ENCODE results near the gene SLC8A2.
"Not testable (repeated sequence)": the region's sequence is repeated elsewhere in the genome, so short reads cannot be mapped to it uniquely, and the experiment has no call there.

The SLC8A2 gene

DNA sequence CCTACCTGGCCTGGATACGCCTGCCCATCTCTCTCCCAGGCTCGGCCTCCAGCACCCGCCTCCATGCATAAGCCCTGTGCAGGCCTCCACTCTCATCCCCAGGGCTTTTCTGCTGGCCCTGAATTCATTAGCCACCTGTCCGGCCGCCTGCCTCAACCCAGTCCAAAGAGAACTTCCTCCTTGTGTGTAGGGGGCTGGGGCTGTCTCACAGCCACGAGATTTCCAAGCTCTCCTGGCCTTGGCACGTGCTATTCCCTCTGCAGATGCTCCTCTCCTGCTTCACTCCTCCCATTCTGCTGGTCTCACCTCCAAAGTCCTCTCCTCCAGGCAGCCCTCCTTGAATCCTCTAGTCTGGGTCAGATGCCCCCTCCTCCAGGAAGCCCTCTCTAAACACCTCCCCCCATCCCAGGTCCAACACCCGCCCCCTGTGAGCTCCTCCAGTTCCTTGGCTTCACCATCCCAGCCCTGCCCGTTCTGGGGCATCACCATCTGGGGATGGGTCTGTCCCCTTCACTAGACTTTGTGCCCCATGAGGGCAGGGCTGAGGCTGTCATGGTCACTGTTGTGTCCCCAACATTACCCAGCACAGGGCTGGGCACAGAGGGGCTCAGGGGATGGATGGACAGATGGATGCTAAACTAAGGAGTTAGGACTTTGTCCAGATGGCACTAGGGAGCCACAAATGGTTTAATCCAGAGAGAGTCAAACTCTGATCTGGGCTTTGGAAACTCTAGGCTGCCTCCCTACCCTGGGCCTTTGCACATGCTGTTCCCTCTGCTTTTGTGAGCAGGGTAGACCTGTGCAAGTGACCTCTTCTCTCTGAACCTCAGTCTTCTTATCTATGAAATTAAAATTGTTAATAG lies 67.1 kb downstream of the SLC8A2 start:
- peaks cover 5% of the 10 kb centered on the region; the same call in 1 of the 2 replicates for H3K4me1 ChIP-seq (ENCODE audit: control insufficient read depth, insufficient read depth, low read length)
- H3K4me3 ChIP-seq (ENCODE audit: low read depth, low read length), result no peak overlapping the region
- H3K9ac ChIP-seq (ENCODE audit: low read depth, low read length), result no peak overlapping the region
- H3K36me3 ChIP-seq (ENCODE audit: control insufficient read depth, insufficient read depth, low read length), result no peaks in the 10 kb centered on the region
- H3K9me3 ChIP-seq (ENCODE audit: control insufficient read depth, insufficient read depth, low read length), result no peaks in the 10 kb centered on the region
- H3K27me3 ChIP-seq (ENCODE audit: control insufficient read depth, insufficient read depth, low read length), result peaks cover 4% of the 10 kb centered on the region; the same call in 1 of the 2 replicates
- no peak overlapping the region for H3K27ac ChIP-seq (ENCODE audit: low read depth, low read length)

- Histone ChIP-seq H3K4me1 (ENCODE audit: control insufficient read depth, insufficient read depth, low read length) (peaks cover 18% of the 10 kb centered on the region), H3K4me3 (ENCODE audit: low read depth, low read length) (no peak overlapping the region), H3K27ac (ENCODE audit: low read depth, low read length) (no peak overlapping the region), H3K27me3 (ENCODE audit: control insufficient read depth, insufficient read depth, low read length) (peaks cover 4% of the 10 kb centered on the region; the same call in 1 of the 2 replicates), H3K9me3 (ENCODE audit: control insufficient read depth, insufficient read depth, low read length) (no peaks in the 10 kb centered on the region), H3K36me3 (ENCODE audit: control insufficient read depth, insufficient read depth, low read length) (no peaks in the 10 kb centered on the region), H3K9ac (ENCODE audit: low read depth, low read length) (no peak overlapping the region)
Observed at GRCh38 chr19:47402504-47402903, 69.2 kb downstream of the SLC8A2 start.

DNA sequence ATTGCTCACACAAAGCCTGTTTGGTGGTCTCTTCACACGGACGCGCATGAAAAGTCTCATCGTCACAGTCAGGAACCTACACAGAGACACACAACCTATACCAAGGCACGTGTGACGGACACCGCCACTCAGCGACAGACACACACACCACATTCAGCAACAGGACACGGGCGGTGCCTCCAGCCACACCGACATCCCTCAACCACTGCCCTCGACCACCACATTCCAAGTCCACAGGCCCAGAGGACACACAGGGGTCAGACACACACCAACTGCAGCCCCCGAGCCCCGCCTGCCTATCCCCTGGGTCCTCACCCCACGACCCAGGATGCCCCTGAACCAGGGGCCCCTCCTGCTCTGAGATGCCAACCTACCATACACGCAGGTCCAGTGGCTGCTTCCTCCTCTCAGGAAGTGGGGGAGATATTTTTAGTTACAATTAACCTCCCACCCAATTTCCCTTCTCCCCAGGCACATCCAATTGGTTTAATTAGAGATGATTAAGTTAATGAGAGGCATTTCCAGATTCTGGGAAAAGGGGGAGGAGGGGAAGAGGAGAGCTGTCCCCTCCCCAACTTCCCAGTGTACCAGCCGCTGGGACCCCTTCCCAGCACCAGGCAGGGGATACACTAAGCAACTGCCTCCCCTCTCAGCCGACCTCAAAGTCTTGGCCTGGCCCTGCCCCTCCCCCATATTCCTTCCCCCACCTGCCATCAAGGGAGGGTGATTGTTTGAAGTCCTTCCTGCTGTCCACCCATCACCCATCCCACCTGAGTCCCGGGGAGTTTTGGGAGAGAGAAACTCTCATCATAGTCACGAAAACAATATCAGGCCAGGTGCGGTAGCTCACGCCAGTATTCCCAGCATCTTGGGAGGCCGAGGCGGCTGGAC lies 72.7 kb downstream of the SLC8A2 start:
- H3K9me3 ChIP-seq (ENCODE audit: control insufficient read depth, insufficient read depth, low read length), result no peaks in the 10 kb centered on the region
- H3K4me3 ChIP-seq (ENCODE audit: low read depth, low read length), result no peak overlapping the region
- peak overlapping the region; percentile 81 for H3K27ac ChIP-seq (ENCODE audit: low read depth, low read length)
- peak overlapping the region; percentile 26; the same call in 1 of the 2 replicates for H3K9ac ChIP-seq (ENCODE audit: low read depth, low read length)
- H3K27me3 ChIP-seq (ENCODE audit: control insufficient read depth, insufficient read depth, low read length), result no peaks in the 10 kb centered on the region
- peaks cover 13% of the 10 kb centered on the region for H3K4me1 ChIP-seq (ENCODE audit: control insufficient read depth, insufficient read depth, low read length)
- H3K36me3 ChIP-seq (ENCODE audit: control insufficient read depth, insufficient read depth, low read length), result no peaks in the 10 kb centered on the region

DNA sequence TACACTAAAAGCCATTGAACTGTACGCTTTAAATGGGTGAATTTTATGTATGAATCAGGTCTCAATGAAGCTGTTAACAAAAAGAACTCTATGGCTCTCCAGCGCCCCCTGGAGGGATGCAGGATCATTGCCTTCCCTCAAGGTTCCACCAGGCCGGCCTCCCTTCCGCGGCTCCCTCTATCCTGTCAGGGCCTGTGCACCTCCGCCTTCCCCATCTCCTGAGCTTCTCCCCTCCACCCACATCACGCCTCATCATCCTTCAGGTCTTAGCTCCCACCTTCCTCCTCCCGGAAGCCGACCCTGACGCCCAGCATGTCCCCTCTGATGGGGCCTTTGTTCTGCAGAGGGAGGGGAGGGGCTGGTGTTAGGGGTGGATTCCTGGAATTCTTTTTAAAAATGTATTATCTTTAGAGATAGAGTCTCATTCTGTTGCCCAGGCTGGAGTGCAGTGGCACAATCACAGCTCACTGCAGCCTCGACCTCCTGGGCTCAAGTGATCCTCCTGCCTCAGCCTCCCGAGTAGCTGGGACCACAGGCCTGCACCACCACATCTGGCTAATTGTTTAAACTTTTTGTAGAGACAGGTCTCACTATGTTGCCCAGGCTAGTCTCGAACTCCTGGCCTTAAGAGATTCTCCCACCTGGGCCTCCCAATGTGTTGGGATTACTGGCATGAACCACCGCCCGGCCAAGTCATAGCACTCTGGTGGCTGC lies 80.0 kb downstream of the SLC8A2 start:
- Histone ChIP-seq H3K9me3 (ENCODE audit: control insufficient read depth, insufficient read depth, low read length) (peaks cover 2% of the 10 kb centered on the region; the same call in 1 of the 2 replicates), H3K27me3 (ENCODE audit: control insufficient read depth, insufficient read depth, low read length) (no peaks in the 10 kb centered on the region), H3K9ac (ENCODE audit: low read depth, low read length) (no peak overlapping the region), H3K4me1 (ENCODE audit: control insufficient read depth, insufficient read depth, low read length) (no peaks in the 10 kb centered on the region), H3K4me3 (ENCODE audit: low read depth, low read length) (no peak overlapping the region), H3K27ac (ENCODE audit: low read depth, low read length) (peak overlapping the region; percentile 71), H3K36me3 (ENCODE audit: control insufficient read depth, insufficient read depth, low read length) (no peaks in the 10 kb centered on the region)

DNA sequence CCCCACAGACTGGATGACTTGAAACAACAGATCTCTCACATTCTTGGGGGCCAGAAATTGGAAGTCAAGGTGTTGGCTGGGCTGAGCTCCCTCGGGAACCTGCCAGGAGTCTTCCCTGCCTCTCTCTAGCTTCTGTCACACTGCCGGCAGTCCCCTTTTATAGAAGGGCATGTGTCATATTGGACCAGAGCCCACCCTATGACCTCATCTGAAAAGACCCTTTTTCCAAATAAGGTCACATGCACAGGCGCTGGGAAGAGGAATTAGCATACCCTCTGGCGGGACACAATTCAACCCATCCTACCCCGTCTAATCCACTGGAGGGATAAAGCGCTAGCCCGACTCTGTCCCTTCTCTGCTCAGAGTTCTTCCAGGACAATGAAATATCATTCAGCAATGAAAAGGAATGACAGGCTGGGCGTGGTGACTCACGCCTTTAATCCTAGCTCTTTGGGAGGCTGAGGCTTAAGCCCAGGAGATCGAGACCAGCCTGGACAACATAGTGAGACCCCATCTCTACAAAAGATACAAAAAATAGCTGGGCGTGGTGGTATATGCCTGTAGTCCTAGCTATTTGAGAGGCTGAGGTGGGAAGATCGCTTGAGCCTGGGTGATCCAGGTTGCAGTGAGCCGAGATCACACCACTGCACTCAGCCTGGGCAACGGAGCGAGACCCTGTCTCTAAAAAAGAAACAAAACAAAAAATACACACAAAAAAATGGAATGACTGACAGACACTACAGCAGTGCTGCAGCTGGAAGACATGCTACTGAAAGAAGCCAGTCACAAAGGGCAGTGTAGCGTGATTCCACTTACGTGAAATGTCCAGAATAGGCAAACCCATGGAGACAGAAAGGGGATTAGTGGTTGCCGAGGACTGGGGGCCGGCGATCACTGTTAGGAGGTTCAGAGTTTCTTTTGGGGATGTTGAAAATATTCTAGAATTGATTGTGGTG lies 80.9 kb downstream of the SLC8A2 start:
- peak overlapping the region; percentile 71 for H3K27ac ChIP-seq (ENCODE audit: low read depth, low read length)

DNA sequence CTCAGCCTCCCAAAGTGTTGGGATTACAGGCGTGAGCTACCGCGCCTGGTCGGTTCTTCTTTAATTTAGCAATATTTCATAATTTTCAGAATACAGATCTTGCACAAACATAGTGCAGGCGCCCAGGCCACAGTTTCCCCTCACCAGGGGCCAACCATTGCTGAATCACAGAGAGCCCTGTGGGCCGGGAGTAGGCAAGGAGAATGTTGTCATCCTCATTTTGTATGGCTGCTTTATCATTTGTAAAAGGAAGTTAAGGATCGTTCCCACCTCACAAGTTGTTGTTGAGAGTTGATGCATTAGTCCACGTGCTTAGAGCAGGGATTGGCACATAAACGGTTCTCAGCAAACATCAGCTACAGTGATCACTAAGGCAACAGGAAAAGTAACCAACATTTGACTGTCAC lies 82.5 kb downstream of the SLC8A2 start:
- peaks cover 2% of the 10 kb centered on the region; the same call in 1 of the 2 replicates for H3K9me3 ChIP-seq (ENCODE audit: control insufficient read depth, insufficient read depth, low read length)
- H3K4me1 ChIP-seq (ENCODE audit: control insufficient read depth, insufficient read depth, low read length), result no peaks in the 10 kb centered on the region
- H3K27ac ChIP-seq (ENCODE audit: low read depth, low read length), result no peak overlapping the region
- no peak overlapping the region for H3K4me3 ChIP-seq (ENCODE audit: low read depth, low read length)
- H3K9ac ChIP-seq (ENCODE audit: low read depth, low read length), result no peak overlapping the region
- H3K36me3 ChIP-seq (ENCODE audit: control insufficient read depth, insufficient read depth, low read length), result no peaks in the 10 kb centered on the region
- H3K27me3 ChIP-seq (ENCODE audit: control insufficient read depth, insufficient read depth, low read length), result no peaks in the 10 kb centered on the region

More for the DNA sequence above, 80.9 kb downstream of the SLC8A2 start:
- H3K4me1 ChIP-seq (ENCODE audit: control insufficient read depth, insufficient read depth, low read length), result no peaks in the 10 kb centered on the region
- H3K9ac ChIP-seq (ENCODE audit: low read depth, low read length), result no peak overlapping the region
- H3K36me3 ChIP-seq (ENCODE audit: control insufficient read depth, insufficient read depth, low read length), result no peaks in the 10 kb centered on the region
- H3K27me3 ChIP-seq (ENCODE audit: control insufficient read depth, insufficient read depth, low read length), result no peaks in the 10 kb centered on the region
- no peak overlapping the region for H3K4me3 ChIP-seq (ENCODE audit: low read depth, low read length)
- peaks cover 2% of the 10 kb centered on the region; the same call in 1 of the 2 replicates for H3K9me3 ChIP-seq (ENCODE audit: control insufficient read depth, insufficient read depth, low read length)

DNA sequence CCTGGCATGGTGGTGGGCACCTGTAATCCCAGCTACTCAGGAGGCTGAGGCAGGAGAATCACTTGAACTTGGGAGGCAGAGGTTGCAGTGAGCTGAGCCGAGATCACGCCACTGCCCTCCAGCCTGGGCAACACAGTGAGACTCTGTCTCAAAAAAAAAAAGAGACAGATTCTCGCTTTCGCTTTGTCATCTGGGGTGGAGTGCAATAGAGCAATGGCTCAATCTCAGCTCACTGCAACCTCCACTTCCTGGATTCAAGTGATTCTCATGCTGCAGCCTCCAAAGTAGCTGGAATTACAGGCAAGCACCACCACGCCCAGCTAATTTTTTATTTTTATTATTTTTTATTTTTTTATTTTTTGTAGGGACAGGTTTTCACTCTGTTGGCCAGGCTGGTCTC lies 83.0 kb downstream of the SLC8A2 start:
- not testable (repeated sequence) for H3K9me3 ChIP-seq (ENCODE audit: control insufficient read depth, insufficient read depth, low read length); H3K27ac ChIP-seq (ENCODE audit: low read depth, low read length); H3K4me3 ChIP-seq (ENCODE audit: low read depth, low read length); H3K4me1 ChIP-seq (ENCODE audit: control insufficient read depth, insufficient read depth, low read length); H3K36me3 ChIP-seq (ENCODE audit: control insufficient read depth, insufficient read depth, low read length); H3K27me3 ChIP-seq (ENCODE audit: control insufficient read depth, insufficient read depth, low read length); H3K9ac ChIP-seq (ENCODE audit: low read depth, low read length)

- H3K9ac ChIP-seq (ENCODE audit: low read depth, low read length); H3K36me3 ChIP-seq (ENCODE audit: control insufficient read depth, insufficient read depth, low read length); H3K27ac ChIP-seq (ENCODE audit: low read depth, low read length); H3K4me1 ChIP-seq (ENCODE audit: control insufficient read depth, insufficient read depth, low read length); H3K27me3 ChIP-seq (ENCODE audit: control insufficient read depth, insufficient read depth, low read length); H3K9me3 ChIP-seq (ENCODE audit: control insufficient read depth, insufficient read depth, low read length); H3K4me3 ChIP-seq (ENCODE audit: low read depth, low read length): not testable (repeated sequence)
Observed at GRCh38 chr19:47387623-47388022, 84.1 kb downstream of the SLC8A2 start.

GRCh38 chr19:47386582-47386981 lies 85.1 kb downstream of the SLC8A2 start:
- not testable (repeated sequence) for H3K9me3 ChIP-seq (ENCODE audit: control insufficient read depth, insufficient read depth, low read length); H3K27me3 ChIP-seq (ENCODE audit: control insufficient read depth, insufficient read depth, low read length); H3K4me1 ChIP-seq (ENCODE audit: control insufficient read depth, insufficient read depth, low read length); H3K27ac ChIP-seq (ENCODE audit: low read depth, low read length); H3K36me3 ChIP-seq (ENCODE audit: control insufficient read depth, insufficient read depth, low read length); H3K4me3 ChIP-seq (ENCODE audit: low read depth, low read length); H3K9ac ChIP-seq (ENCODE audit: low read depth, low read length)

DNA sequence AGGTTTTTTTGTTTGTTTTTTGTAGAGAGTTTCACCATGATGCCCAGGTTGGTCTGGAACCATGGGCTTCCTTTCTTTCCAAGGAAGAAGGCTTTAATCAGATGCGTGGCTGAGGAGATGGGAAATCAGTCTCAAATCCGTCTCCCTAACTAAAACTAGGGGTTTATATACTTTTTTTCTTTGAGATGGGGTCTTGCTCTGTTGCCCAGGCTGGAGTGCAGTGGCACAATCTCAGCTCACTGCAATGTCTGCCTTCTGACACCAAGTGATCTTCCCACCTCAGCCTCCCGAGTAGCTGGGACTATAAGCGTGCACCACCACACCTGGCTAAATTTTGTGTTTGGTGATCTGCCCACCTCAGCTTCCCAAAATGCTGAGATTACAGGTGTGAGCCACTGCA lies 87.2 kb downstream of the SLC8A2 start:
- H3K4me3 ChIP-seq (ENCODE audit: low read depth, low read length); H3K9ac ChIP-seq (ENCODE audit: low read depth, low read length); H3K9me3 ChIP-seq (ENCODE audit: control insufficient read depth, insufficient read depth, low read length); H3K27me3 ChIP-seq (ENCODE audit: control insufficient read depth, insufficient read depth, low read length); H3K27ac ChIP-seq (ENCODE audit: low read depth, low read length); H3K4me1 ChIP-seq (ENCODE audit: control insufficient read depth, insufficient read depth, low read length): not testable (repeated sequence)
- H3K36me3 ChIP-seq (ENCODE audit: control insufficient read depth, insufficient read depth, low read length), result peaks cover 29% of the 10 kb centered on the region
